Measurements from ENCODE around the gene RSKR.

GRCh38 chr17:28584434-28584833 is 29.6 kb downstream of the RSKR start:
- TF ChIP-seq, protein P1, sequence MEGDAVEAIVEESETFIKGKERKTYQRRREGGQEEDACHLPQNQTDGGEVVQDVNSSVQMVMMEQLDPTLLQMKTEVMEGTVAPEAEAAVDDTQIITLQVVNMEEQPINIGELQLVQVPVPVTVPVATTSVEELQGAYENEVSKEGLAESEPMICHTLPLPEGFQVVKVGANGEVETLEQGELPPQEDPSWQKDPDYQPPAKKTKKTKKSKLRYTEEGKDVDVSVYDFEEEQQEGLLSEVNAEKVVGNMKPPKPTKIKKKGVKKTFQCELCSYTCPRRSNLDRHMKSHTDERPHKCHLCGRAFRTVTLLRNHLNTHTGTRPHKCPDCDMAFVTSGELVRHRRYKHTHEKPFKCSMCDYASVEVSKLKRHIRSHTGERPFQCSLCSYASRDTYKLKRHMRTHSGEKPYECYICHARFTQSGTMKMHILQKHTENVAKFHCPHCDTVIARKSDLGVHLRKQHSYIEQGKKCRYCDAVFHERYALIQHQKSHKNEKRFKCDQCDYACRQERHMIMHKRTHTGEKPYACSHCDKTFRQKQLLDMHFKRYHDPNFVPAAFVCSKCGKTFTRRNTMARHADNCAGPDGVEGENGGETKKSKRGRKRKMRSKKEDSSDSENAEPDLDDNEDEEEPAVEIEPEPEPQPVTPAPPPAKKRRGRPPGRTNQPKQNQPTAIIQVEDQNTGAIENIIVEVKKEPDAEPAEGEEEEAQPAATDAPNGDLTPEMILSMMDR (IDR thresholded peaks at IDR 0.05; ENCODE audit: insufficient read depth, low read length, poor library complexity, severe bottlenecking) = no peak
- TF ChIP-seq EZH2phosphoT487 (conservative IDR thresholded peaks at IDR 0.05; ENCODE audit: low read length) = no peak
